B cell (primary cell): ENCODE measurements around the gene CHST11.

Experiments used
- EZH2 ChIP-seq: IDR thresholded peaks from 2 replicates; pipeline ENCODE4 v1.6.1; 2012; ENCODE audit warnings: borderline replicate concordance, low read depth, mild to moderate bottlenecking, moderate library complexity, low read length; ENCODE audit not compliant: insufficient read depth, poor library complexity, severe bottlenecking
- TF ChIP-seq, protein P1 (sequence below): fragments of 200-600 bp; IDR thresholded peaks from one replicate; pipeline ENCODE4 v1.8.0; 2022; ENCODE audit warnings: antibody characterized with exemption, mild to moderate bottlenecking

DNA sequence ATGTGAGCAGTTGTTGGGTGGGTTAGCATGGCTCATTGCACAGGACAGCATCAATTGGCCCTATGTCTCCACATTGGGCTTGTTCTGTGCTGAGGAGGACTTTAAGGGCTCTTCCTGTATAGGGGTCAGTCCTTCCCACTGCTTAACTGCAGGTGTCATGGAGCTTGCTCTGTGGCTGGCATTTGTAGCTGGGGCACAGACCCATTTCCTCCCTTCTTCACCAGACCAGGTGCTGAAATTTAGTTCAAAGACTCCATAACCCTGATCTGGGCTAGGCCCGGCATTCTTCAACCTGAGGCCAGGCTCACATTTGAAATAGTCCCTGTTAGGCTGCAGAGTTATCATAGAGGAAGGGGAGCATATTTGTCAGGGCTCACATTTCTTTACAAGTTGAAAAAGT, 12.8 kb downstream of the CHST11 start:
- TF ChIP-seq, protein P1, sequence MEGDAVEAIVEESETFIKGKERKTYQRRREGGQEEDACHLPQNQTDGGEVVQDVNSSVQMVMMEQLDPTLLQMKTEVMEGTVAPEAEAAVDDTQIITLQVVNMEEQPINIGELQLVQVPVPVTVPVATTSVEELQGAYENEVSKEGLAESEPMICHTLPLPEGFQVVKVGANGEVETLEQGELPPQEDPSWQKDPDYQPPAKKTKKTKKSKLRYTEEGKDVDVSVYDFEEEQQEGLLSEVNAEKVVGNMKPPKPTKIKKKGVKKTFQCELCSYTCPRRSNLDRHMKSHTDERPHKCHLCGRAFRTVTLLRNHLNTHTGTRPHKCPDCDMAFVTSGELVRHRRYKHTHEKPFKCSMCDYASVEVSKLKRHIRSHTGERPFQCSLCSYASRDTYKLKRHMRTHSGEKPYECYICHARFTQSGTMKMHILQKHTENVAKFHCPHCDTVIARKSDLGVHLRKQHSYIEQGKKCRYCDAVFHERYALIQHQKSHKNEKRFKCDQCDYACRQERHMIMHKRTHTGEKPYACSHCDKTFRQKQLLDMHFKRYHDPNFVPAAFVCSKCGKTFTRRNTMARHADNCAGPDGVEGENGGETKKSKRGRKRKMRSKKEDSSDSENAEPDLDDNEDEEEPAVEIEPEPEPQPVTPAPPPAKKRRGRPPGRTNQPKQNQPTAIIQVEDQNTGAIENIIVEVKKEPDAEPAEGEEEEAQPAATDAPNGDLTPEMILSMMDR = no peak
- TF ChIP-seq EZH2 = no peak
